B cell (primary cell): ENCODE measurements around the gene SLC6A7. TPM values are rescaled to one million over a fixed set of nuclear protein-coding genes. Genes with fewer than 3 reads are reported as not detected.

Experiments used
- ATAC-seq: fragments of 200-7000 bp; cut with Tn5 transposase; one replicate; pipeline ENCODE4 v1.10.0; 2021; ENCODE audit warnings: low read depth, mild to moderate bottlenecking, moderate number of reproducible peaks, moderate library complexity
- CTCF ChIA-PET: fragments of 350-600 bp; sonication (Branson Sonifier 250); formaldehyde crosslinking; loops from one replicate; lab custom pipeline; 2021; ENCODE audit warnings: antibody characterized with exemption, inconsistent platforms; lab: Charles Lee
- POLR2A ChIA-PET: fragments of 350-600 bp; sonication (Branson Sonifier 250); formaldehyde crosslinking; loops from one replicate; lab custom pipeline; 2021; ENCODE audit warnings: antibody characterized with exemption; lab: Charles Lee
- DNase-seq: peaks from one replicate; pipeline ENCODE4 v3.0.0; 2013
- H2AFZ ChIP-seq: 2 replicates; pipeline ENCODE4 v1.6.1; 2012; ENCODE audit warnings: mild to moderate bottlenecking, low read depth, low read length; ENCODE audit not compliant: insufficient read depth, poor library complexity, severe bottlenecking
- H3K27ac ChIP-seq, 2 donors: 1 replicate in 1 of 2; 2 replicates in 1 of 2; pipeline ENCODE4 v1.5.1; 2012 to 2013; ENCODE audit warnings: low read length in 2 of 2, mild to moderate bottlenecking in 2 of 2, moderate library complexity in 1 of 2
- H3K27me3 ChIP-seq, 4 experiments: fragments of 200-600 bp in 1 of 4; sonication (generic) in 1 of 4; replicated peaks in 1 of 4; 1 replicate in 2 of 4; 2 replicates in 2 of 4; pipeline versions ENCODE4 v1.6.1 to v1.7.0; 2013 to 2016; ENCODE audit warnings: low read length in 3 of 4, mild to moderate bottlenecking in 2 of 4, mixed read lengths in 1 of 4, moderate library complexity in 1 of 4; ENCODE audit not compliant: insufficient read depth in 4 of 4, control insufficient read depth in 3 of 4; ENCODE audit errors: control extremely low read depth in 1 of 4
- H3K36me3 ChIP-seq, 2 experiments: replicated peaks in 1 of 2; 1 replicate in 1 of 2; 2 replicates in 1 of 2; pipeline versions ENCODE4 v1.6.1 to v1.7.1; 2013; ENCODE audit warnings: low read length in 1 of 2; ENCODE audit not compliant: insufficient read depth in 2 of 2, control insufficient read depth in 1 of 2; ENCODE audit errors: control extremely low read depth in 1 of 2, extremely low read depth in 1 of 2
- H3K4me1 ChIP-seq, 2 donors: fragments of 200-600 bp in 1 of 2; sonication (generic) in 1 of 2; 1 replicate in 1 of 2; 2 replicates in 1 of 2; pipeline versions ENCODE4 v1.5.1 to v1.6.1; 2013 to 2017; ENCODE audit warnings: low read length in 2 of 2; ENCODE audit not compliant: control insufficient read depth in 2 of 2, insufficient read depth in 2 of 2
- H3K4me2 ChIP-seq: replicated peaks from 2 replicates; pipeline ENCODE3; 2012; ENCODE audit warnings: mild to moderate bottlenecking, low read depth, low read length; ENCODE audit not compliant: poor library complexity, severe bottlenecking
- H3K4me3 ChIP-seq, 5 experiments: fragments of 200-600 bp in 1 of 5; sonication (generic) in 1 of 5; 1 replicate in 3 of 5; 2 replicates in 2 of 5; pipeline versions ENCODE4 v1.5.1 to v1.7.0; 2011 to 2016; ENCODE audit warnings: low read length in 4 of 5, mild to moderate bottlenecking in 4 of 5, low read depth in 2 of 5, control low read depth in 1 of 5, moderate library complexity in 1 of 5; ENCODE audit not compliant: insufficient read depth in 1 of 5; ENCODE audit errors: control extremely low read depth in 1 of 5, extremely low read depth in 1 of 5
- H3K79me2 ChIP-seq: fragments of 200-600 bp; sonication (generic); one replicate; pipeline ENCODE4 v1.6.0; 2016; ENCODE audit warnings: low read length; ENCODE audit not compliant: control insufficient read depth, insufficient read depth
- H3K9ac ChIP-seq: fragments of 200-600 bp; sonication (generic); 2 replicates; pipeline ENCODE4 v1.6.1; 2017; ENCODE audit warnings: mild to moderate bottlenecking, low read length, moderate library complexity
- H3K9me3 ChIP-seq, 3 donors: one replicate each; pipeline versions ENCODE4 v1.6.1 to v1.7.1; 2013; ENCODE audit warnings: low read length in 2 of 3; ENCODE audit not compliant: control insufficient read depth in 2 of 3, insufficient read depth in 1 of 3; ENCODE audit errors: control extremely low read depth in 1 of 3
- H4K20me1 ChIP-seq: 2 replicates; pipeline ENCODE4 v1.6.0; 2012; ENCODE audit warnings: mild to moderate bottlenecking, low read length; ENCODE audit not compliant: insufficient read depth, control insufficient read depth, poor library complexity, severe bottlenecking
- H3K27ac Mint-ChIP-seq: one replicate; pipeline ENCODE4 v1.8.0; 2021; ENCODE audit warnings: mixed read lengths
- H3K27me3 Mint-ChIP-seq: one replicate; pipeline ENCODE4 v1.8.0; 2021; ENCODE audit warnings: mixed read lengths
- H3K4me1 Mint-ChIP-seq: one replicate; pipeline ENCODE4 v1.8.0; 2021; ENCODE audit warnings: mixed read lengths
- H3K4me3 Mint-ChIP-seq: one replicate; pipeline ENCODE4 v1.8.0; 2021; ENCODE audit warnings: mixed read lengths
- H3K9me3 Mint-ChIP-seq: one replicate; pipeline ENCODE4 v1.8.0; 2022; ENCODE audit warnings: mixed read lengths; ENCODE audit not compliant: insufficient read depth
- EZH2 ChIP-seq: IDR thresholded peaks from 2 replicates; pipeline ENCODE4 v1.6.1; 2012; ENCODE audit warnings: borderline replicate concordance, low read depth, mild to moderate bottlenecking, moderate library complexity, low read length; ENCODE audit not compliant: insufficient read depth, poor library complexity, severe bottlenecking
- WGBS: methylation state at CpG from one replicate; pipeline ENCODE4 v1.1.5; 2013; ENCODE audit warnings: missing lambda C conversion rate; ENCODE audit not compliant: insufficient coverage; 5-methylcytosine and 5-hydroxymethylcytosine counted together
- intact Hi-C: fragments of 100-400 bp; cut with micrococcal nuclease; formaldehyde crosslinking; loops from one replicate; pipeline ENCODE4 v1.10.0; 2022
- polyA plus RNA-seq: library from polyadenylated mRNA; depleted of rRNA; stranded (reverse); fragments of >200 nt; gene quantifications from 2 replicates; pipeline ENCODE4 v1.2.3, GENCODE V29; 2012
- total RNA-seq, 2 donors: library from RNA; stranded (reverse); fragments of 120-200 nt in 1 of 2; gene quantifications; 1 replicate in 1 of 2; 2 replicates in 1 of 2; pipeline versions ENCODE4 v1.2.3 to v1.2.4, GENCODE V29; 2013 to 2022
- TF ChIP-seq, protein P1 (sequence below): fragments of 200-600 bp; IDR thresholded peaks from one replicate; pipeline ENCODE4 v1.8.0; 2022; ENCODE audit warnings: antibody characterized with exemption, mild to moderate bottlenecking

The SLC6A7 gene
- total and polyA plus RNA-seq, 2 donors (not counting 1 experiment from before 2014, with no cell fraction given), result not detected

DNA sequence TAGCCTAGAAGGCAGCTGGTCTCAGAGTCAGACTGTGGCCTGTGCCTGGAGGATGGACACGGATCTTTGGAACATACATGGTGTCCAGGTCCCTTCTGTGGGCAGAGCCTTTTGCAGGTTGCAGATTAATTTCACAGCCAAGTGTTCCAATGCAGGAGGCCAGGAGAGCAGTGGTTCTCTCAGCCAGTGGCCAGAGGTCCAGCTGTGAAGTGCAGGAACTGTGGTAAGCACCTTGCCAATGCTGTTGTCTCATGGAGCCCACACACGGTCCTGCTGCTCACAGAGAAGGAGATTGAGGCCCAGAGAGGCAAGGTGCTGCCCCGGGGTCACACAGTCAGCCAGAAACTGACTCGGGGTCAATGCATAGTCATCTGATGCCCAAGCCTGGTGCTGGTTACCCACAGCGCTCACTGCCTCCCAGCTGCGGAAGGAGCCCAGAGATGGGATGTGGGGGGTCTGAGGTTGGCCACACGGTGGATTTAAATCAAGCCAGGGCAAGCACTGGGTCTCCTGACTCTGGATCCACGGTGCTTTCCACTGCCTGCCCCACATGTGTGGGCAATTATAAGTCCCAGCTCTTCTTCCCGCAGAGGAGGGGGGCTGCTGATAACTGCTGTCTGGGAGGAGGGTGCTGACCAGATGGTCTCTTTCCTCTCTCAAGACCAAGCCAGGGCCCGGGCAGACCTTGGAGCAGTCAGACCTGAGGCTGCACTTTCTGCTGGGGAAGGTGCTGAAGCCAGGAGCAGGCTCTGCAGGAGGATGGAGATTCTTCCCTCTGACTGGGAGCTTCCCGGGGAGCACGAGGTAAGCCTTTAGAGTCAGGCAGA is 37.0 kb upstream of the SLC6A7 start:
- H3K4me2 ChIP-seq, result no peak overlapping the region
- H3K27ac ChIP-seq, result no peak overlapping the region
- ATAC-seq (no peak), DNase-seq (no peak)
- no peak overlapping the region for H3K9ac ChIP-seq
- no peaks in the 10 kb centered on the region for H3K79me2 ChIP-seq
- ChIA-PET POLR2A (no interaction called here), CTCF (interaction anchor here (1.5 kb wide), 1 partner anchor 10 kb away, joined by 5 read pairs; no protein-coding TSS in a partner anchor)
- WGBS, result 81% methylated on average over 9 of the region's 12 CpGs
- H3K27ac Mint-ChIP-seq, result no peak overlapping the region
- H3K9me3 Mint-ChIP-seq, result no peaks in the 10 kb centered on the region
- H3K9me3 ChIP-seq, result no peaks in the 10 kb centered on the region
- H3K4me3 ChIP-seq, result no peak overlapping the region
- H3K4me1 ChIP-seq, result peaks cover 13 to 16% of the 10 kb centered on the region in 2 donors
- no peaks in the 10 kb centered on the region for H3K27me3 ChIP-seq
- H3K27me3 Mint-ChIP-seq, result no peaks in the 10 kb centered on the region
- H3K4me1 Mint-ChIP-seq, result peaks cover 19% of the 10 kb centered on the region
- H4K20me1 ChIP-seq, result no peaks in the 10 kb centered on the region
- no peak overlapping the region for H2AFZ ChIP-seq
- H3K4me3 Mint-ChIP-seq, result no peak overlapping the region
- intact Hi-C loops, result no loop called here
- no peaks in the 10 kb centered on the region for H3K36me3 ChIP-seq
- TF ChIP-seq, protein P1, sequence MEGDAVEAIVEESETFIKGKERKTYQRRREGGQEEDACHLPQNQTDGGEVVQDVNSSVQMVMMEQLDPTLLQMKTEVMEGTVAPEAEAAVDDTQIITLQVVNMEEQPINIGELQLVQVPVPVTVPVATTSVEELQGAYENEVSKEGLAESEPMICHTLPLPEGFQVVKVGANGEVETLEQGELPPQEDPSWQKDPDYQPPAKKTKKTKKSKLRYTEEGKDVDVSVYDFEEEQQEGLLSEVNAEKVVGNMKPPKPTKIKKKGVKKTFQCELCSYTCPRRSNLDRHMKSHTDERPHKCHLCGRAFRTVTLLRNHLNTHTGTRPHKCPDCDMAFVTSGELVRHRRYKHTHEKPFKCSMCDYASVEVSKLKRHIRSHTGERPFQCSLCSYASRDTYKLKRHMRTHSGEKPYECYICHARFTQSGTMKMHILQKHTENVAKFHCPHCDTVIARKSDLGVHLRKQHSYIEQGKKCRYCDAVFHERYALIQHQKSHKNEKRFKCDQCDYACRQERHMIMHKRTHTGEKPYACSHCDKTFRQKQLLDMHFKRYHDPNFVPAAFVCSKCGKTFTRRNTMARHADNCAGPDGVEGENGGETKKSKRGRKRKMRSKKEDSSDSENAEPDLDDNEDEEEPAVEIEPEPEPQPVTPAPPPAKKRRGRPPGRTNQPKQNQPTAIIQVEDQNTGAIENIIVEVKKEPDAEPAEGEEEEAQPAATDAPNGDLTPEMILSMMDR, result no peak
- no peak for TF ChIP-seq EZH2

DNA sequence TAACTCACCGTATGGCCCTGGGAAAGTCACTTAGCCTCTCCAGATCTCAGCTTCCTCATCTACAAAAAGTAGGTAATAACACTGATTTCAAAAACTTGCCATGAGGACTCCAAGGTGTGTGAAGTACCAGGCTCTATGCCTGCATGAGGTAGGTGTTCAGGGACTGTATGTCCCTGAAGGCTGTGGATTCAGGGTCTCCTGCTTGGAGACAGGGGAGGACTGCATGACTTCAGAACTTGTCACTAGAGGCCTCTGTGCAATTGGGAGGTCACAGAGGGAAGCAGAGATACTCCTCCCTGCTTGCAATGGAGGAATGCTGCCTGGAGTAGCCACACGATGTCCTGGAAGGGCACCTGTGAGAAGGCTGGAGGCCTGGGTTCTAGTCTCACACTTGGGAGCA is 36.4 kb upstream of the SLC6A7 start:
- no peaks in the 10 kb centered on the region for H3K36me3 ChIP-seq
- no peak overlapping the region for H3K4me3 Mint-ChIP-seq
- ATAC-seq, result no peak
- no peak overlapping the region for H3K27ac Mint-ChIP-seq
- no peak overlapping the region for H3K4me2 ChIP-seq
- no peaks in the 10 kb centered on the region for H3K9me3 Mint-ChIP-seq
- intact Hi-C loops, result no loop called here
- no peak for DNase-seq
- H4K20me1 ChIP-seq, result no peaks in the 10 kb centered on the region
- no peak overlapping the region for H3K4me3 ChIP-seq
- POLR2A ChIA-PET, result no interaction called here
- H3K4me1 ChIP-seq, result peaks cover 13 to 16% of the 10 kb centered on the region in 2 donors
- no peaks in the 10 kb centered on the region for H3K27me3 ChIP-seq
- no peak for TF ChIP-seq EZH2
- H3K9me3 ChIP-seq, result no peaks in the 10 kb centered on the region
- H3K4me1 Mint-ChIP-seq, result peaks cover 19% of the 10 kb centered on the region
- H3K9ac ChIP-seq, result no peak overlapping the region
- no peak overlapping the region for H3K27ac ChIP-seq
- H2AFZ ChIP-seq, result no peak overlapping the region
- H3K79me2 ChIP-seq, result no peaks in the 10 kb centered on the region
- no peaks in the 10 kb centered on the region for H3K27me3 Mint-ChIP-seq
- WGBS, result no CpG with 5 or more reads among the region's 2 CpGs
- CTCF ChIA-PET, result interaction anchor here (1.5 kb wide), 1 partner anchor 9 kb away, joined by 5 read pairs; no protein-coding TSS in a partner anchor
